Stimulated activated CD4-positive, alpha-beta T cell treated with anti-CD3 and anti-CD28 coated beads, TNF-alpha, amount 100 ng/mL, for 4 hours (primary cell): ENCODE measurements around the gene ZNF772.
A peak's percentile ranks its signal among the peaks of the same experiment; 100 is the strongest.
"Not testable (repeated sequence)": the region's sequence is repeated elsewhere in the genome, so short reads cannot be mapped to it uniquely, and the experiment has no call there.

Experiments
- DNase-seq, 3 experiments: peaks; one replicate each; pipeline ENCODE4 v3.0.0-alpha.2; 2020; ENCODE audit warnings: low read depth in 3 of 3

Gene ZNF772

GRCh38 chr19:57477191-57478008, at the start of gene ZNF772:
Gene ZNF772 (minus strand): TSS chr19:57477566. CDS start chr19:57477309, 257 bp downstream.
- peak; percentile 51 to 82 (median 78) for DNase-seq

GRCh38 chr19:57518021-57518420, 40.7 kb upstream of the ZNF772 start:
- not testable (repeated sequence) for DNase-seq

- DNase-seq: no peak
Observed at GRCh38 chr19:57515255-57515654, 37.9 kb upstream of the ZNF772 start.

DNA sequence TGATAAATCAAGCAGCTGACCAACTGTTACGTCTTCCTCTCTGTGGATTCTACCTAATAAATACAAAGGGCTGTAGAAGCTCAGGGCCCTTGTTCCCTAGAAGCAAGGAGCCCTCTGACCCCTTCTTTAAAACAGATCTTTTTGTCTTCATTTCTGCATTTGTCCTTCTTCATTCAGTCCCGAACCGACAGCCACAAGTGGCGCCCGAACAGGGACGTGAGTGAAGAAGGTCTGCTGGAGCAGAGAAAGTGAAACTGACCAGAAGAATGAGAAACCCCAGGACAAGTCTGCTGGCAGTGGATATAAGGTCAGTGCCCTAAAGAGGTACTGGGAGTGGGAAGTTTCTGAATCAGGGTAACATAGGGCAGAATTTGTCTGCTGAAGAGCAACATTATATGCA, 35.5 kb upstream of the ZNF772 start:
- no peak for DNase-seq

DNA sequence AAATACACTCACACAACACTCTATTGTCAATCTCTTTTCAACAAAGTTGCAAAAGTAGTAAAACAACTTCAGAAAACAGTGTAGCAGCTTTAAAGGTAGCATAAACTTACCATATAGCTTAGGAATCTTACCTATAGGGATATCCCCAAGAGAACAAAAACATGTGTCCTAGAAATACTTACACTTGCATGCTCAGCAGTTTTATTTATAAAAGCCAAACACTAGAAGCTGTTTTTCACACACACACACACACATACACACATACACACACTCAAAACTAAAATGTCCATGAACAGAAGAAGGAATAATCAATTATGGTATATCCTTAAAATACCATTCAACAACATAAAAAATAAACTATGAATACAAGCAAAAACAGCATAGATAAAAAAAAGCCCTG, 34.1 kb upstream of the ZNF772 start:
- DNase-seq: no peak

DNA sequence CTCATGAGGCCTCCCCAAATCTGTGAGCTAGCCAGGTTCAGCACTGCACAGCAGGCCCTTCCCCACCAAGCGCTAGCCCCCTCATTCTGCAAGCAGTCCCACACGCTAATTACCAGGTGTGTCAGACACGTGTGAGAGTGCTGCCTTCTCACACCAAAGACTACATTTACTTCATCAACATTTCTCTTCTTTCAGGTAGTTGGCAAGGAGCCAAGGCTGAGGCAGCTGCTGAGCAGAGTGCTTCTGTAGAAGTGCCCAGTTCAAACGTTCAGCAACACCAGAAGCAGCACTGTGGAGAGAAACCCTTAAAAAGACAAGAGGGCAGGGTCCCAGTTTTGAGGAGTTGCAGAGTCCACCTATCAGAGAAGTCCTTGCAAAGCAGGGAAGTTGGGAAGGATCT, 28.8 kb upstream of the ZNF772 start:
- no peak for DNase-seq

DNA sequence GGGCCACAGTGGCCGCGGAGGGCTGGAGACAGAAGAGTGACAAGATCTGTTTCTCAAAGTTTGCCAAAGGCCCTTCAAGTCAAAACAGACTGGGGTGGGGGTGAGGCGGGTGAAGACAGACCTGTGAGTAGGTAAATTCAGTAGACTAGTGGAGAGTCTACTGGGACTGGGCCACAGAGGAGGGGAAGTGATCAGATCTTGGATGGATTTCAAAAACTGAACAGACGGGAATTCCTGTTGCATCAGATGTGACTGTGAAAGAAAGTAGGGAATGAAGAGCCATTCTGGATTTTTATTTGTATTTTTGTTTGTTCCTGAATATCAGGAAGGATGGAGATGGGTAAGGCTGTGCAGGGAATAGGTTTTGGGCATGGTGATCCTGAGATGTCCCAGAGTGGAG, 23.0 kb upstream of the ZNF772 start:
- not testable (repeated sequence) for DNase-seq

DNA sequence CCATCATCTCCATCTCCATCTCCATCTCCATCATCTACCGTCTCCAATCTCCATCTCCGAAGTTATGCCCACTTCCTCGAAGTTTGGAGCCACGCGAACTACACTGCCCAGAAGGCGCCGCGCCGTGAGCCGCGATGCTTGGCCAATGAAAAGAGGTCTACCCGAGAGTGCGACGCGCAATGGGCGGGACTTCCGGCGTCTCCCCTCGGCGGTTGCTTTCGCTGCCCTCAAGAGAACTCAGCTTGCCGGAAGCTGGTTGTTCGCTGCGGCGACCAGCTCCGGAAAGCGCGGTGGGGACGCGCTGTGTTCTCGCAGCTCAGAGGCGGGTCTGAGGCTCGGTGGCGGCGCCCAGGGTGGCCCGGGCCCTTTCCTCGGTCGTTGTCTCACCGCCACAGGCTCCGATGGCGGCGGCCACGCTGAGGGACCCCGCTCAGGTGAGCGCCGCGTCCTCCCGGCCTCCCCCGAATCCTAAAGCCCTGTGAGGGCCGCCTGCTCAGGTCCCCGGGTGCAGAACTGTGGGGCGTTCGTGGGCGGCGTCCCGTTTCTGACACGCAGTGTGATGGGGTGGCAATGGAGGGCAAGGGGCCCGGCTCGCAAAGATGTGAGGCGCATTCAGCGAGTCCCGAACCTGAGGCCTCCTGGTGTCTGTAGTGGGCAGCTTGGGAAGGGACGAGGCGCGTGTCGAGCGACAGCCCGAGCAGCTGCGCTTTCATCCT, 22.5 kb upstream of the ZNF772 start, which contains the start of gene ZNF773:
ZNF773 (plus strand) TSS at position 259 of the 716 bp plus-strand sequence; CDS start at position 402, 143 bp downstream.
- DNase-seq: peak; percentile 90 to 92 (median 90)

- not testable (repeated sequence) for DNase-seq
Observed at GRCh38 chr19:57499332-57499679, 21.9 kb upstream of the ZNF772 start.

DNA sequence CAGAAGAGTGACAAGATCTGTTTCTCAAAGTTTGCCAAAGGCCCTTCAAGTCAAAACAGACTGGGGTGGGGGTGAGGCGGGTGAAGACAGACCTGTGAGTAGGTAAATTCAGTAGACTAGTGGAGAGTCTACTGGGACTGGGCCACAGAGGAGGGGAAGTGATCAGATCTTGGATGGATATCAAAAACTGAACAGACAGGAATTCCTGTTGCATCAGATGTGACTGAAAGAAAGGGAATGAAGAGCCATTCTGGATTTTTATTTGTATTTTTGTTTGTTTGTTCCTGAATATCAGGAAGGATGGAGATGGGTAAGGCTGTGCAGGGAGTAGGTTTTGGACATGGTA, 10.9 kb upstream of the ZNF772 start:
- DNase-seq: not testable (repeated sequence)

- peak; percentile 78 to 90 (median 89) for DNase-seq
Observed at GRCh38 chr19:57487477-57488298, 10.3 kb upstream of the ZNF772 start, which contains the start of gene ZNF419. Gene ZNF419 (plus strand): TSS chr19:57487750. CDS start chr19:57487951, 201 bp downstream.

DNA sequence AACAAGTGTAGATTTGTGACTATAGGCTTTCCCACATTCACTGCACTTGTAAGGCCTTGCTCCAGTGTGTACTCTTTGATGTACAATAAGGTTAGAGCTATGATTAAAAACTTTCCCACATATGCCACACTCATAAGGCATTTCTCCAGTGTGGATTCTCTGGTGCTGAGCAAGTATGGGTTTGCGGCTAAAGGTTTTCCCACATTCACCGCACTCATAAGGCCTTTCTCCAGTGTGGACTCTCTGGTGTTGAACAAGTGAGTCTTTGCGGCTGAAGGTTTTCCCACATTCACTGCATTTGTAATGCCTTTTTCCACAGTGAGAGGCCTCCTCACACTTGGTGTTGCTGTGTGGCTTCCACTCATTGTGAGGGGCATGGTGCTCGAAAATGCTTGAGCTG, 3.7 kb downstream of the ZNF772 start:
- DNase-seq: no peak

GRCh38 chr19:57466489-57466888, 10.9 kb downstream of the ZNF772 start:
- no peak for DNase-seq

GRCh38 chr19:57465680-57466381, 11.5 kb downstream of the ZNF772 start:
- no peak for DNase-seq

- DNase-seq: no peak
Observed at GRCh38 chr19:57452307-57452706, 25.1 kb downstream of the ZNF772 start.

DNA sequence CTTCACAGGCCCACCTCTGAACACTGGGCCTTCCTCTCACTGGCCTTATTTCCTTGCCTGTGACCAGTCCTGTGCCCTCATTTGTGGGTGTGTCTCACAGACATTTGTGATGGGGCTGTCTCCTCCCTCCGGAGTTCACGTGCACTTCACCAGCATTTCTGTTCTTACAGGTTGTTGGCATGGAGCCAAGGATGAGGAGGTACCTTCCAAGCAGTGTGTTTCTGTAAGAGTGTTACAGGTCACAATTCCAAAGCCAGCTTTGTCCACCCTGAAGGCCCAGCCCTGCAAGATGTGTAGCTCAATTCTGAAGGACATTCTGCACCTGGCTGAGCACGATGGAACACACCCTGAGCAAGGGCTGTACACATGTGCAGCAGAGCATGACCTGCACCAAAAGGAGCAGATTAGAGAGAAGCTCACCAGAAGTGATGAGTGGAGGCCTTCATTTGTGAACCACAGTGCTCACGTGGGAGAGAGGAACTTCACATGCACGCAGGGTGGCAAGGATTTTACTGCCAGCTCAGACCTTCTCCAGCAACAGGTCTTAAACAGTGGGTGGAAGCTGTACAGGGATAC, 34.2 kb downstream of the ZNF772 start:
- DNase-seq: no peak

DNA sequence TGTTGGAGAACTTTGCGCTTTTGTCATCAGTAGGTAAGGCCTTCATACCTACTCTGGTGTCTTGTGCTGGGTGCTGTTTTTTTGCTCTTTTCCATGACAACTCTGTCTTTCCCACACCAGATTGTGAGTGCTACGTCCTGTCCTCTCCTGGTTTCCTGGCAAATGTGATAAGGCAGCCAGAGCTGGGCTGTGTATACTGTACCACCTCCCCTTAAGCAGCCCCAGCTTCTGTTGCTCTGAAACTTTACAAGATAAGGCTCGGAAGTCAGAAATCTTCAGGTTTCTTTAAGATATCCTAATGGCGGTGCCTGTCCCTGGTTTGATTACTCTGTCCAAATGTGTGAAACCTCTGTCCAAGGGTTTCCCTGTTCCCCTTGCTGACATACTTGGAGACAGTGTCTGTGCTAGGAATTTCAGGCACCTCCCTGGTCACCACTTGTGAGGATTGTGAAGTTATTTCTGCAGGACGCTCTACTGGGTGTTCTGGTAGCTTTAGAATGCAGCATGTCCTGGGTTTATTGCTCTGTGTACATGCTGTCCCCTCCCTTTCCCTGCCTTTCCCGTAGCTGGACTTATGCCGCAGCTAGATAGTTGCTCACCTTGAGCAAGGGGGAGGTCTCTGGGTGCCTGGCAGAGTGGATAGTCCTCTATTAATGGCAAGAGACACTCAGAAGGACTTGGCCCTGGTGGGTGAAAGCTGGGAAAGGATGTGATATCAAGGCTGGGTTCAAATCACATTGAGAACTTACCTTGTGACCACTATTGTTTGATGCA, 35.2 kb downstream of the ZNF772 start:
- no peak for DNase-seq

DNA sequence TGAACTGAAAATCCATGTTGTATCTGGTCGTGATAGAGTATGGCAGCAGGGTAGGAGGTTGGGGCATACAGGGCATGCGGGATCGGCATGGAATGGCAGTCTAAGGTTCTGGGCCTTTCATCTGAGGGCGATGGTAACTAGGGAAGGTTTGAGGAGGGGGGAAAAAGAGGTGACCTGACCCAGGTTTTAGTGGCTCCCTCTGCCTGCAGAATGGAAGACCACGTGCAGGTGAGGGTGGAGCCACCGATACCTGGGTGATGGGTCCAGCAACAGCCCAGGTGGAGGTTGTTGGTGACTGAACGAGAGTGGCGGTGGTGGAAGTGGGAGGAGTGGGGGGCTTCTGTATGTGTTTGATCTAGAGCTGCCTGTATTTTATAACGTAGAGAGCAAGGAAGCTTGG, 38.4 kb downstream of the ZNF772 start:
- DNase-seq: no peak

GRCh38 chr19:57437931-57438330, 39.4 kb downstream of the ZNF772 start:
- DNase-seq: no peak

- DNase-seq: no peak
Observed at GRCh38 chr19:57436417-57436816, 40.9 kb downstream of the ZNF772 start.
